Measurements from ENCODE around the gene XYLT1. TPM values are rescaled to one million over a fixed set of nuclear protein-coding genes. Genes with fewer than 3 reads are reported as not detected.
"Not testable (repeated sequence)": the region's sequence is repeated elsewhere in the genome, so short reads cannot be mapped to it uniquely, and the experiment has no call there.

The XYLT1 gene
- total RNA-seq, 1 donor from 2014 or later: 41.6 TPM

- intact Hi-C loops (cut with micrococcal nuclease): no loop called here
Measured at GRCh38 chr16:17316005-17316404, 154.8 kb downstream of the XYLT1 start.

GRCh38 chr16:17313793-17314547, 156.8 kb downstream of the XYLT1 start:
- intact Hi-C loops (cut with micrococcal nuclease): no loop called here

- intact Hi-C loops (cut with micrococcal nuclease): no loop called here
Measured at GRCh38 chr16:17313085-17313611, 157.6 kb downstream of the XYLT1 start.

GRCh38 chr16:17312094-17312710, 158.6 kb downstream of the XYLT1 start:
- intact Hi-C loops (cut with micrococcal nuclease): no loop called here

- intact Hi-C loops (cut with micrococcal nuclease): no loop called here
Measured at GRCh38 chr16:17311333-17312093, 159.2 kb downstream of the XYLT1 start.

GRCh38 chr16:17309510-17309909, 161.2 kb downstream of the XYLT1 start:
- intact Hi-C loops (cut with micrococcal nuclease): no loop called here

GRCh38 chr16:17308186-17308585, 162.6 kb downstream of the XYLT1 start:
- intact Hi-C loops (cut with micrococcal nuclease): no loop called here

- intact Hi-C loops (cut with micrococcal nuclease): no loop called here
Measured at GRCh38 chr16:17307504-17307903, 163.3 kb downstream of the XYLT1 start.

- intact Hi-C loops (cut with micrococcal nuclease): no loop called here
Measured at GRCh38 chr16:17306745-17307144, 164.0 kb downstream of the XYLT1 start.

GRCh38 chr16:17306211-17306610, 164.5 kb downstream of the XYLT1 start:
- intact Hi-C loops (cut with micrococcal nuclease): not testable (repeated sequence)

GRCh38 chr16:17305694-17306093, 165.1 kb downstream of the XYLT1 start:
- intact Hi-C loops (cut with micrococcal nuclease): no loop called here

GRCh38 chr16:17304491-17305119, 166.2 kb downstream of the XYLT1 start:
- intact Hi-C loops (cut with micrococcal nuclease): loop anchor here (5.0 kb wide), 1 partner anchor 38 kb away; no protein-coding TSS in a partner anchor

- intact Hi-C loops (cut with micrococcal nuclease): loop anchor here (5.0 kb wide), 1 partner anchor 38 kb away; no protein-coding TSS in a partner anchor
Measured at GRCh38 chr16:17304106-17304490, 166.7 kb downstream of the XYLT1 start.

GRCh38 chr16:17303101-17303500, 167.7 kb downstream of the XYLT1 start:
- intact Hi-C loops (cut with micrococcal nuclease): loop anchor here (5.0 kb wide), 1 partner anchor 39 kb away; no protein-coding TSS in a partner anchor

GRCh38 chr16:17302620-17303019, 168.1 kb downstream of the XYLT1 start:
- intact Hi-C loops (cut with micrococcal nuclease): loop anchor here (5.0 kb wide), 1 partner anchor 40 kb away; no protein-coding TSS in a partner anchor

GRCh38 chr16:17302214-17302613, 168.5 kb downstream of the XYLT1 start:
- intact Hi-C loops (cut with micrococcal nuclease): loop anchor here (5.0 kb wide), 1 partner anchor 40 kb away; no protein-coding TSS in a partner anchor

GRCh38 chr16:17301593-17302135, 169.1 kb downstream of the XYLT1 start:
- intact Hi-C loops (cut with micrococcal nuclease): loop anchor here (5.0 kb wide), 1 partner anchor 41 kb away; no protein-coding TSS in a partner anchor

GRCh38 chr16:17301184-17301583, 169.6 kb downstream of the XYLT1 start:
- intact Hi-C loops (cut with micrococcal nuclease): loop anchor here (5.0 kb wide), 1 partner anchor 41 kb away; no protein-coding TSS in a partner anchor

GRCh38 chr16:17299790-17300189, 171.0 kb downstream of the XYLT1 start:
- intact Hi-C loops (cut with micrococcal nuclease): loop anchor here (5.0 kb wide), 1 partner anchor 43 kb away; no protein-coding TSS in a partner anchor

- intact Hi-C loops (cut with micrococcal nuclease): no loop called here
Measured at GRCh38 chr16:17298238-17298637, 172.5 kb downstream of the XYLT1 start.

- intact Hi-C loops (cut with micrococcal nuclease): no loop called here
Measured at GRCh38 chr16:17296431-17296830, 174.3 kb downstream of the XYLT1 start.
